A549 treated with ZK216348 at 1 μM for 4 hours (cell line): Measurements from ENCODE around the gene PCID2. TPM values are rescaled to one million over a fixed set of nuclear protein-coding genes. Genes with fewer than 3 reads are reported as not detected.

Source experiments
- total RNA-seq: library from RNA; stranded (reverse); fragments of 200-300 nt; extraction: Qiagen RNA extraction; gene quantifications from 5 replicates; pipeline ENCODE4 v1.2.3, GENCODE V29; 2022; ENCODE audit warnings: low read depth

The PCID2 gene
- 37.5 to 45.3 TPM (median 43.7 TPM) in 5 replicates for total RNA-seq

DNA sequence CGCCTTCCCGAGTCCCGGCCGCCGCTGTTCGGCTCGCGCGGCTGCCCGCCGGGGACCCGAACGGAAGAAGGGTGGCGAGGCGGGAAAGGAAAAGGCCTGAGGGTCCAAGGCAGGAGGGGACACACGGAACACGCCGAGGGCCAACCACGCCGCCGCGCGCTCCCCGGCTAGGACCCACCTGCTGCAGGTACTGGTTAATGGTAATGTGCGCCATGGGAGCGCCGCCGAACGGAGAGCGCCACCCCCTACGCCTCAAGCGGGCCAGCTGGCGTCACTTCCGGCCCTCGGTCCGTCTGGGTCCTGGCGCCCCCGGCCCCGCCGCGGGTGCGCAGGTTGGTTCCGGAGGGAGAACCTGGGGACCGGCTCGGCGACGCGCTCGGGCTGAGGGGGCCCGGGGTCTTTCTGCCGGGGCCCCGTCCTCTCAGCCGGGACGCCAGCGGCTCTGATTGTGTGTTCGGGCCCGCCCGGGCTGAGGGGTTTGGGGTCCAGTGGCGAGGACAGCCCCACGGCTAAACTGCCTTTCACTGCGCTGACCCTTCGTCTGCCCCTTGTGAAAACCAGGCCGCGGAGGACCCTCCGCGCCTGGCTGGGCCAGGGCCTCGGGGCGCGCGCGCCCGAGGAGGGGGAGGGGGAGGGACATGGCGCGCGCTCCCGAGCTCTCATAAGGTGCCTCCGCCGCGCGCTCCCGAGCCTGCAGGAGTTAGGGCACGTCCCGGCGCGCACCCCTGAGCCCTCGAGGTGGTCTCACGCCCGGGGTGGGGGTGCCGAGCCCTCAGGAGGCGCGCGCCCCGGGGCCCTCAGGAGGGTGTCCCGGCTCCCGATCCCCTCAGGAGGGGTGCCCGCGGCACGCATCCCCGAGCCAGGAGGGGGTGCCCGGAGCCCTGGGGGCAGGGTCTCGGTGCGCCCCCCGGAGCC, at the start of gene PCID2:
Gene PCID2 (minus strand): TSS at position 249 of the 915 bp plus-strand sequence. CDS start 35 bp downstream, at position 214.

GRCh38 chr13:113209336-113209758, 878 bp upstream of the PCID2 start, which contains the start of gene CUL4A:
TSS of gene CUL4A (plus strand) at chr13:113209613. CDS start at chr13:113209628, 15 bp downstream.

DNA sequence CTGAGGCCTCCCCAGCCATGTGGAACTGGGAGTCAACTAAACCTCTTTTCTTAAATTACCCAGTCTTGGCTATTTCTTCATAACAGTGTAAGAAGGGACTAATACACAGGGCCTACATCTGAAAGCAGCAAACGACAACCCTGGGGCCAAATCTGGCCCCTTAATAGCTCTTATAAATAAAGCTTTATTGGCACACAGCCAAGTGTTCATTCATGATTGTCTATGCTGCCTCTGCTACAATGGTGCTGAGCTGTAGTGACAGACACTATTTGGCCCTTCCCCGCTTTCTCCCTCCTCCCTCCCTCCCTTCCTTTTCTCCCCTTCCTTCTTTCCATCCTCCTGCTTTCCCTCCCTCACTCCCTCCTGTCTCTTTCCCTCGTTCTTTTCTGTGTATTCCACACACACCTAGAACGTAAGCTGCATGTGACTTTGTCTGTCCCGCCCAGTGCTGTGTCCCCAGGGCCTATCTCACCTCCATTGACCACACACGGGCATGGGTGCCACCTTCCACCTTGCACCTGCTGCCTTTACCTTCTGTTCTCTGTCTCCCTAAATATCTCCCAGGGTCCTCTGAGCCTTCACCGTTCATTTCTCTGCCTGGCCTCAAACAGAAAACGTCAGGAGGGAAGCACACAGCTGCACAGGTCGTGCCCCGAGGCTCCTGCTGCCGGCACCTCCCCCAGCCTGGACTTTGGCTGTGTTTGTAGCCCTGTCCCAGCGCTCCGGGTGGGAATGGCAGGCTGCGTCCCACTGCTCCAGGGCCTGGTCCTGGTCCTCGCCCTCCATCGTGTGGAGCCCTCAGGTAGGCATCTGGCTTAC, 50.3 kb downstream of the PCID2 start, which contains the start of gene PROZ:
Gene PROZ (plus strand): TSS at position 720 of the 819 bp plus-strand sequence. CDS start 13 bp downstream, at position 733.

Other genes starting within 250 kb of the PCID2 start
- gene MCF2L, start 239.5 kb downstream of the PCID2 start, total RNA-seq: 0.09 to 1.4 TPM (median 0.41 TPM) in 5 replicates
- 0.07 to 0.13 TPM (median 0.11 TPM) in 5 replicates for gene F7, start 102.9 kb downstream of the PCID2 start, total RNA-seq
- gene F10, start 85.9 kb downstream of the PCID2 start, total RNA-seq: not detected in 5 replicates
- not detected in 5 replicates for gene PROZ, start 50.0 kb downstream of the PCID2 start, total RNA-seq
- gene CUL4A, start 944 bp upstream of the PCID2 start, total RNA-seq: 51.5 to 74.4 TPM (median 57.4 TPM) in 5 replicates
- gene LAMP1, start 88.6 kb upstream of the PCID2 start, total RNA-seq: 71.7 to 100 TPM (median 90.5 TPM) in 5 replicates
- 1.1 to 2.1 TPM (median 1.6 TPM) in 5 replicates for gene GRTP1, start 155.5 kb upstream of the PCID2 start, total RNA-seq
- gene ADPRHL1, start 244.8 kb upstream of the PCID2 start, total RNA-seq: 12.8 to 15.7 TPM (median 13.9 TPM) in 5 replicates